Skeletal muscle satellite cell (primary cell): ENCODE data around the gene NEURL1.

ENCODE experiments used
- H3K27me3 ChIP-seq: 2 replicates; pipeline ENCODE4 v1.7.0; 2013; ENCODE audit warnings: low read length; ENCODE audit not compliant: control insufficient read depth, insufficient read depth
- H3K36me3 ChIP-seq: 2 replicates; pipeline ENCODE4 v1.7.0; 2013; ENCODE audit warnings: mild to moderate bottlenecking, control low read depth, low read length; ENCODE audit not compliant: insufficient read depth
- H3K4me1 ChIP-seq: 2 replicates; pipeline ENCODE4 v1.7.0; 2013; ENCODE audit warnings: low read length; ENCODE audit not compliant: control insufficient read depth, insufficient read depth
- H3K4me2 ChIP-seq: 2 replicates; pipeline ENCODE4 v1.7.0; 2013; ENCODE audit warnings: mild to moderate bottlenecking, low read length
- H3K4me3 ChIP-seq: 2 replicates; pipeline ENCODE4 v1.7.0; 2013; ENCODE audit warnings: low read length
- H3K9ac ChIP-seq: 2 replicates; pipeline ENCODE4 v1.7.0; 2013; ENCODE audit warnings: mild to moderate bottlenecking, low read depth, low read length, moderate library complexity
- H3K9me3 ChIP-seq: replicated peaks from 2 replicates; pipeline ENCODE4 v1.7.0; 2013; ENCODE audit warnings: mild to moderate bottlenecking, control low read depth, low read length

NEURL1 gene

DNA sequence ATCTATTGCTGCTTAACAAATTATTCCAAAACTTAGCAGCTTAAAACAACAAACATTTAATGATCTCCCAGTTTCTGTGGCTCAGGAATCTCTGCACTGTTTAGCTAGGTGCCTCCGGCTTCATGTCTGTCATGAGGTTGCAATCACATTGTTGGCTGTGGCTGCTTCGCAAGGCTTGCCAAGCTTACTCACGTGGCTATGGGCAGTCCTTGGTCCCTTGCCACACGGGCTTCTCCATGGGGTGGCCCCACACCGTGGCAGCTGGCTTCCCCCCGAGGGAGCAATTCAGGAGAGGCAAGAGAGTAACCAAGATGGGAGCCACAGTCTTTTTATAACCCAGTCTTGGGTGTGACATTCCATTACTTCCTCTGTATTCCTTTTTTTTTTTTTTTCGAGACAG is 67.4 kb downstream of the NEURL1 start:
- Histone ChIP-seq H3K9ac (no peak overlapping the region), H3K36me3 (no peaks in the 10 kb centered on the region), H3K4me1 (no peaks in the 10 kb centered on the region), H3K4me2 (no peak overlapping the region), H3K4me3 (no peak overlapping the region), H3K27me3 (peaks cover 80% of the 10 kb centered on the region), H3K9me3 (no peaks in the 10 kb centered on the region)

DNA sequence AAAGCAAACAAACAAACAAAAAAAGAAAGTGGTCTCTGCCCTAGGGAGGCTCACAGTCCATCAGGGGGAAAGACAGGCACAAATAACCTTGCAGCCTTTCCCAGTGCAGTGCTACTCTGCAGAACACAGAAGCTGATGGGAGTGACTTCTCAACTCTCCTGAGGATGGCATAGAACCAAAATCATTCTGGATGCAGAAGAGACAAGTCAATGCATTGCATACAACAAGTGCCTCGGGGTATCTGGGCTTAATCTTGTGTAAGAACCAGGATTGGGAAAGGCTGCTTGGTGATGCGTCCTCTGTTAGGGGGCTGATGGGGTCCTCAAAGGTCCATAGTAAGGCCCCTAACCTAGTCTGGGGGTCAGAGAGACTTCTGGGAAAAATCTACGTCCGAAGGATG is 68.9 kb downstream of the NEURL1 start:
- H3K4me1 ChIP-seq = no peaks in the 10 kb centered on the region
- no peaks in the 10 kb centered on the region for H3K36me3 ChIP-seq
- H3K9ac ChIP-seq = no peak overlapping the region
- H3K9me3 ChIP-seq = no peaks in the 10 kb centered on the region
- no peak overlapping the region for H3K4me3 ChIP-seq
- no peak overlapping the region for H3K4me2 ChIP-seq
- H3K27me3 ChIP-seq = peaks cover 74% of the 10 kb centered on the region

DNA sequence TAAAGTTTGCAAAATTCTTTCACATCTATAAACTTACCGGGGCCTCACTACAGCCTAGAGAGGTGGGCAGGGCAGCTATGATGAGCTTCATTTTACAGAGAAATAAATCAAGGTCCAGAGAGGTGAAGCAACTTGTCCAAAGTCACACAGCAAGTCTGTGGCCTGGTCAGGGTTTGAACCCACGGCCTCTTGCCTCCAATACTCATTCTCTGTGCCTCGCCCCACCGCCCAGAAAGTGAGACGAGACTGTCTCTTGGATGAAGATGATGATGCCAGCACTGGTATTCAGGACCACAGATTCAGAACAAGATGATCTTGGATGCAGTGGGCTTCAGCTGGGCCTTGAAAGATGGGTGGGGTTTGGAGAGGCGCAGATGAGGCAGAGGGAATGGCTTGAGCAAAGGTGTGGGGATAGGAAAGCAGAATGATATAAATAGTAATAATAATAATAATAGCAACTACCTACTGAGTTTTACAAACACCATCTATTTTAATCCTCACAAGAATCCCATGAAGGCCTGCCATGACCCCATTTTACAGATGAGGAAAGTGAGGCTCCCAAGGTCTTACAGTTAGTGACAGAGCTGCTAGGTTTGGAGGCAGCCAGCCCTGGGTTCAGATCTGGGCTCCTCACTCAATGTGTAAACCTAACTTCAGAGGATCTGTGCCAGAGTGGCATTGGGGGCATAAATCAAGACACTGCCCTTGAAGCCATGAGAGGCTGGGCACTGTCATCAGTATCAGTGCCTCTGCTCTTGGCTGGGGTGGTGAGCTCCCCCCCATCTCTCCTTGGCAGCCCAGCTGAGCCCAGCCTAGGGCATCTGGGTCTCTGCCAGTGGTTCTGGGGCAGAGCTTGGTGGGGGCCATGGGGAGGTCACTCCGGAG is 70.0 kb downstream of the NEURL1 start:
- Histone ChIP-seq H3K36me3 (no peaks in the 10 kb centered on the region), H3K9me3 (no peaks in the 10 kb centered on the region), H3K27me3 (peaks cover 72% of the 10 kb centered on the region), H3K9ac (no peak overlapping the region), H3K4me2 (no peak overlapping the region), H3K4me1 (no peaks in the 10 kb centered on the region), H3K4me3 (no peak overlapping the region)

DNA sequence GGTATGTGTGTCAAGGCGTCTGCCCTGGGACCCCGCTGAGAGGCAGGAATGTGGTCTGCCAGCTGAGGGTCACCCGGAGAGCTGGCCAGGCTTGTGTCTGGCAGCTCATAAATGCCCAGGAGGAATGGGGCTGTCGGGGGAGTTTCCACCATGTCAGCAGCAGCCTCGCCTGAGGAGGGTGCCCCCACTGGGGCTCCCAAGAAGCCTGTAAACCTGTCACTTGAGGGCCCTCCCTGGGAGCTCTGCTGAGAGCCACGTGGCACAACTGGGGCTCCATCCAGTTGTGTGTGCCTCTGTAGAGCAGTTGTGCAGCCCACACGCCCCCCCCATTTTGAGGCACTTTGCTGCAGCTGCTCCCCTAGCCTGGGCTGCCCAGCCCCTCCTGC is 70.6 kb downstream of the NEURL1 start:
- Histone ChIP-seq H3K9me3 (no peaks in the 10 kb centered on the region), H3K27me3 (peaks cover 72% of the 10 kb centered on the region), H3K9ac (no peak overlapping the region), H3K4me1 (no peaks in the 10 kb centered on the region), H3K4me2 (no peak overlapping the region), H3K4me3 (no peak overlapping the region), H3K36me3 (no peaks in the 10 kb centered on the region)

DNA sequence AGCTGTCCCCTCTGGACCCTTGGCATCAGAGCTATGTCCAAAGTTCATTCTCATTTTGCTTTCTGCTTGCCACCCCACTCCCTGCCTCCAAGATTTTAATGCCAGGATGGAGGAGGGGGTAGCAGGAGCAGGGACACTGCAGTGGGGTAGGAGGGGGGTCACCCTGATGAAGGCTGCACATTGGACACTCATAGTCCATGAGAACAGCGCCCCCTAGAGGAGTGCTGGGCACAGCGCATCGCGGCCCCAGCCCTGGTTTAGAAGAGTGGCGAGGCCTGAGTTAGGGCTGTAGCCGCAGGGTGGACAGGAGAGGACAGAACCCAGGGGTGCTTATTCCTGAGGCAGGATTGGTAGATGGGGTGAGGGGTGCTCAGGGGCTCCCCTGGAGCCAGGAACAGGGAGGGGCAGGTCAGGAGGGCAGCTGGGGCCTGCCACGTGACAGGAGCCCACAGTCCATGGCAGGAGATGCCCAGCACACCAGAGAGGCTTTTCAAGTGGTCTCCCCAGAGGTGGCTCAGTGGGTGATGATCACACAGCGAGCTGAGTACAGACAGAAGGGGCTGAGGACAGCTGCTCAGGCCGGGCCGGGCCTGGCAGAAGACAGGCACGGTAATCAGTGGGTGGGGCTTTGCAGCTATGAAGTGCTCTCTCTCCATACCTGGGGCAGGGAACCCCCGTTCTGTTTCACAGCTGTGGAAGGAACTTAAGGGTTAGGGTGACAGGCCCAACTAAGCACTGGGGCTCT is 71.4 kb downstream of the NEURL1 start:
- Histone ChIP-seq H3K9ac (no peak overlapping the region), H3K9me3 (no peaks in the 10 kb centered on the region), H3K4me1 (no peaks in the 10 kb centered on the region), H3K4me2 (no peak overlapping the region), H3K36me3 (no peaks in the 10 kb centered on the region), H3K4me3 (no peak overlapping the region), H3K27me3 (peaks cover 75% of the 10 kb centered on the region)

DNA sequence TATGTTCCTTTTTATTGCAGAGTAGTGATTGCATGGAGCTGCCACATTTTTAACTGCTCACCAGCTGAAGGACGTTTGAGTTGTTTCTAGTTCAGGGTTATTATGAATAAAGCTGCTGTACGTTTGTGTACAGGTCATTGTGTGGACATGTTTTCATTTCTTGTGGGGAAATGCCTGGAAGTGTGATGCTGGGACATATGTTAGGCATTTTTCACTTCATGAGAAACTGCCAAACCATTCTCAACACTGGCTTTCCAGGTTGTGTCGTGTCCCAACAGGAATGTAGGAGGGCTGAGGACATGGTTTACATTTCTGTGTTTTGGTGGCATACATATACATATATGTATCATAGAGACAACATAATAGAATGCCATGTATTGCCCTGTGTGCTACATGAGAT is 73.0 kb downstream of the NEURL1 start:
- no peaks in the 10 kb centered on the region for H3K36me3 ChIP-seq
- H3K4me1 ChIP-seq = no peaks in the 10 kb centered on the region
- H3K9ac ChIP-seq = no peak overlapping the region
- H3K9me3 ChIP-seq = no peaks in the 10 kb centered on the region
- H3K27me3 ChIP-seq = peaks cover 70% of the 10 kb centered on the region
- no peak overlapping the region for H3K4me2 ChIP-seq
- H3K4me3 ChIP-seq = no peak overlapping the region

DNA sequence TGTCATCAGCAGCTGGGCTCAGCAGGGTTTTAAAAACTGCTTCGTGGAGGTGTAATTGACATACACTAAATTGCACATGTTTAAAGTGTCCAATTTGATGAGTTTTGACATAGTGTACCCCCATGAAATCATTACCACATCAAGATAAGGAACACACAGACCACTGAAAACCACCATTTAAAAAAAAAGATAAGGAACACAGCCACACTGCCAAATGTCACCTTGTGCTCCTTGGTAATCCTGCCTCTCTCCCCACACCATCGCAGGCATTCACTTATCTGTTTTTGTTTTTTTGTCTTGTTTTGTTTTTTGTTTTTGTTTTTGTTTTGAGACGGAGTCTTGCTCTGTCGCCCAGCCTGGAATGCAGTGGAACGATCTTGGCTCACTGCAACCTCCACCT is 75.0 kb downstream of the NEURL1 start:
- Histone ChIP-seq H3K4me2 (no peak overlapping the region), H3K4me3 (no peak overlapping the region), H3K36me3 (no peaks in the 10 kb centered on the region), H3K27me3 (peaks cover 77% of the 10 kb centered on the region), H3K9me3 (no peaks in the 10 kb centered on the region), H3K9ac (no peak overlapping the region), H3K4me1 (no peaks in the 10 kb centered on the region)

DNA sequence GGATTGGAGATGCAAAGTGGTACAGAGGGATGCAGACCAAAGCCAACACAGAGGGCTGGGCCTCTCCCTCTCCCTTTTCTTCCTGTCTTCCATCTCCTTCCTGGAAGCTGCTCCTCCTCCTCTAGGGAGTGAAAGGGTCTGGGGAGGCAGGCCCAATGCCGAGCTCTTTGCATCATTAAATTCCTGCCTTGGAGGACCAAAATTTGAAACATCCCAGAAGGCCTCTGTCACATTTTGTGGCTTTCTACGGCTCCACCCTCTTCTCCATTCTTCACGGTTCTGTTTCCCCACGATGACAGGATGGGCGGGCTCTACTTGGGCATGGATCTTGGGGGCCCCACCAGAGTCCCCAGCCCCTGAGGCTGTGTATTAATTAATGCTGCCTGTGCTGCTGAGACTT is 76.4 kb downstream of the NEURL1 start:
- H3K4me2 ChIP-seq = no peak overlapping the region
- no peaks in the 10 kb centered on the region for H3K4me1 ChIP-seq
- H3K9ac ChIP-seq = no peak overlapping the region
- peaks cover 68% of the 10 kb centered on the region for H3K27me3 ChIP-seq
- H3K9me3 ChIP-seq = no peaks in the 10 kb centered on the region
- no peak overlapping the region for H3K4me3 ChIP-seq
- no peaks in the 10 kb centered on the region for H3K36me3 ChIP-seq

DNA sequence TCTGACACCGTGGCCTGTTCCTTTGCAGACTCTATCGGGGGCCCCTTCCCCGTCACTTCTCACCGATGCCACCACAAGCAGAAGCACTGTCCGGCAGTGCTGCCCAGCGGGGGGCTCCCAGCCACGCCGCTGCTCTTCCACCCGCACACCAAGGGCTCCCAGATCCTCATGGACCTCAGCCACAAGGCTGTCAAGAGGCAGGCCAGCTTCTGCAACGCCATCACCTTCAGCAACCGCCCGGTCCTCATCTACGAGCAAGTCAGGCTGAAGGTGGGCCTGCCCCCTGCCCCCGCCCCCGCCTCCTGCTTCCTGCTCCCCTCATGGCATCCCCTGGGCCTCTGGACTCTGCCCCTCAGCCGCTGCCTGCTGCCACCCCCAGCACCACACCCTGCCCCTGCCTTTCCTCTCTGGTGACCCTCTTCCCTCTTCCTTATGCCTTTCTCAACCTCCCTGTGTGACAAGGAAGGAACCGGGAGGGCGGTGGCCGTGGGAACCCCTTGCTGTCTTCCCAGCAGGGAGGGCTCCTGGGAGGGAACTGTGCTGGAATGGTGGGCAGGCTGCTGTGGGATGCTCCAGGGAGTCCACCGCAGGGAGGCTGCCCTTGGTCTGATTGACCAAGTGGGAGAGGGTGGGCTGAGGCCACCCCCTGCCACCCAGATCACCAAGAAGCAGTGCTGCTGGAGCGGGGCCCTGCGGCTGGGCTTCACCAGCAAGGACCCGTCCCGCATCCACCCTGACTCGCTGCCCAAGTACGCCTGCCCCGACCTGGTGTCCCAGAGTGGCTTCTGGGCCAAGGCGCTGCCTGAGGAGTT is 77.5 kb downstream of the NEURL1 start:
- Histone ChIP-seq H3K27me3 (peaks cover 68% of the 10 kb centered on the region), H3K4me2 (no peak overlapping the region), H3K9ac (no peak overlapping the region), H3K9me3 (no peaks in the 10 kb centered on the region), H3K36me3 (no peaks in the 10 kb centered on the region), H3K4me1 (peaks cover 3% of the 10 kb centered on the region), H3K4me3 (no peak overlapping the region)

DNA sequence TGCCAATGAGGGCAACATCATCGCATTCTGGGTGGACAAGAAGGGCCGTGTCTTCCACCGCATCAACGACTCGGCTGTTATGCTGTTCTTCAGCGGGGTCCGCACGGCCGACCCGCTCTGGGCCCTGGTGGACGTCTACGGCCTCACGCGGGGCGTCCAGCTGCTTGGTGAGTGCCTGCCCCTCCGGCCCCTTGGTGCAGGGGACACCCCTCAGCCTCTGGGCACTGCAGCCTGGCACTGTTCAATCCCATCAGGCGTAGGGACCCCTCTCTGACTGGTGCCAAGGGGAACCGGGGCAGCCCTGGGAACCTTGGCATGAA is 78.1 kb downstream of the NEURL1 start:
- no peaks in the 10 kb centered on the region for H3K9me3 ChIP-seq
- no peaks in the 10 kb centered on the region for H3K36me3 ChIP-seq
- peaks cover 4% of the 10 kb centered on the region for H3K4me1 ChIP-seq
- H3K4me2 ChIP-seq = no peak overlapping the region
- no peak overlapping the region for H3K4me3 ChIP-seq
- no peak overlapping the region for H3K9ac ChIP-seq
- peaks cover 62% of the 10 kb centered on the region for H3K27me3 ChIP-seq

DNA sequence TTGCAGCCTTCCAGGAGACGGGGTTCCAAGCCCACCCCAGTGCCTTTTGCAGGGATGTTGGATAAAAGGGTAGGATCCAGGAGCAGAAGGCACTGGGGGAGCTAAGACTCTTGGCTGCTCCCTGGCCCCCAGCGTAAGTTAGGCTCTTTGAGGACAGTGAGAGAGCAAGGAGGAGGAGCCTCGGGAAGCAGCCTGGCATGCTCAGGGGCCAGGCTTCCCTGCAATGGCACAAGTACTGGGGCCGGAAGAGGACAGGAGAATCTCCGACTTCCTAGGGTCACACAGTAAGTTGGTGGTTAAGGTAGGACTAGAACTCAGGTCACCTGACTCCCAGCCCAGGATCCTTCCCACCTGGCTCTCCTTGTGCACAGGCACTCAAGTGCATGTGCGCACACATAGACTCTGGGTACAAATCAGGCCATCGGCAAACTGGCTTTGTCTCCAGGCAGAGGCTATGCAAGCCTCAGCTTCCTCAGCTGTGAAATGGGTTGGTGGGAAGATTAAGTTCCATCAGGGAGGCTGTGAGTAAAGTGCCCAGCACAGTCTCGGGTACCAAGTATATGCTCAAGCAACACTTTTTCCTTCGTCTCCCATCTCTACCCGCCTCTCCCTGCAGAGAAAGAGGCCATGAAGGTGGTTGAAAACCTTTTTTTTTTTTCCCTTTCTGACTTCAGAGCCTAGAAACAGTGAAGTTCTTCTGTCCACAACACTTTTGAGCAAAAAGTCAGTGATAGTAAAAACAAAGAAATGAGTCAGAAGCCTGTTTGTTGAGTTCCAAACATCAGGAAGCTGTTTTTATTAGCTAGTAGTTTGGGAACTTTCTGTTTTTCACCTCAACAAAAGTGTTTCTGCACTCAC is 79.1 kb downstream of the NEURL1 start:
- H3K27me3 ChIP-seq = peaks cover 65% of the 10 kb centered on the region
- H3K4me1 ChIP-seq = peaks cover 9% of the 10 kb centered on the region
- no peak overlapping the region for H3K4me3 ChIP-seq
- no peak overlapping the region for H3K4me2 ChIP-seq
- H3K9me3 ChIP-seq = no peaks in the 10 kb centered on the region
- no peaks in the 10 kb centered on the region for H3K36me3 ChIP-seq
- H3K9ac ChIP-seq = no peak overlapping the region
